LNCAP (cell line): ENCODE results near the gene FGF19.

Source experiments
- TF ChIP-seq, protein P1 (sequence below): fragments of 450-650 bp; IDR thresholded peaks from 2 replicates; pipeline ENCODE4 v1.5.1; 2017; ENCODE audit warnings: mild to moderate bottlenecking

FGF19 gene, protein sequence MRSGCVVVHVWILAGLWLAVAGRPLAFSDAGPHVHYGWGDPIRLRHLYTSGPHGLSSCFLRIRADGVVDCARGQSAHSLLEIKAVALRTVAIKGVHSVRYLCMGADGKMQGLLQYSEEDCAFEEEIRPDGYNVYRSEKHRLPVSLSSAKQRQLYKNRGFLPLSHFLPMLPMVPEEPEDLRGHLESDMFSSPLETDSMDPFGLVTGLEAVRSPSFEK

DNA sequence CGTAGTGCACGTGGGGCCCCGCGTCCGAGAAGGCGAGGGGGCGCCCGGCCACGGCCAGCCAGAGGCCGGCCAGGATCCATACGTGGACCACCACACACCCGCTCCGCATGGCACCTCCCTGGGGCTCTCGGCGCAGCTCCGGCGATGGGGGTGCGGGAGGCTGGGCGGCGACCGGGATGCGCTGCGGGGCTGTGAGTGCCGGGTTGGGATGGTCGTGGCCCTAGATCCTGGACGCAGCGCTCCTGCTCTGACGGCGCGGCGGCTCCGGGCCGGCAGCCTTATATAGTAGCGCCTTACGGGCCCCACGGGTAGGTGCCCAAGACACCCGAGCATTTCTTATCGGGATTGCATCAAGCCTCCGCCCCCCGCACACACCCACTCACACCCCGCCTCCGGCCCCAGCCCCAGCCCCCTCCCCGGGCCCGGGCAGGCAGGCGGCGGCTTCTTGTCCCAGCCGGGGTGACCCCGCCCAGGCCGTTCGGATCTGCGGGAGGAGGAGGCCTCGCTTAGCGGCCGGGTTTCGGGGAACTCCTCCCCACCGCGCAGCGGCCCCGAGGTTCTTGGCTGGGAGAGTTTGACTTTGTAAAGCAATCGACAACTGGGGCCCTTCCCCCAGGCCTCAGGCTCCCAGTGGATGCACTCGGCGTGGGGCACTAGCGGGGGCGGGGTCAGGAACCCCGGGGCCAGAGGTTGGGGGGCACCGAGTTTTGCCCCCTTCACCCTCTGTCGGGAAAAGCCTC is at the start of gene FGF19:
FGF19 (minus strand) TSS at position 255 of the 740 bp plus-strand sequence; CDS start at position 109, 146 bp downstream.
- TF ChIP-seq, protein P1, sequence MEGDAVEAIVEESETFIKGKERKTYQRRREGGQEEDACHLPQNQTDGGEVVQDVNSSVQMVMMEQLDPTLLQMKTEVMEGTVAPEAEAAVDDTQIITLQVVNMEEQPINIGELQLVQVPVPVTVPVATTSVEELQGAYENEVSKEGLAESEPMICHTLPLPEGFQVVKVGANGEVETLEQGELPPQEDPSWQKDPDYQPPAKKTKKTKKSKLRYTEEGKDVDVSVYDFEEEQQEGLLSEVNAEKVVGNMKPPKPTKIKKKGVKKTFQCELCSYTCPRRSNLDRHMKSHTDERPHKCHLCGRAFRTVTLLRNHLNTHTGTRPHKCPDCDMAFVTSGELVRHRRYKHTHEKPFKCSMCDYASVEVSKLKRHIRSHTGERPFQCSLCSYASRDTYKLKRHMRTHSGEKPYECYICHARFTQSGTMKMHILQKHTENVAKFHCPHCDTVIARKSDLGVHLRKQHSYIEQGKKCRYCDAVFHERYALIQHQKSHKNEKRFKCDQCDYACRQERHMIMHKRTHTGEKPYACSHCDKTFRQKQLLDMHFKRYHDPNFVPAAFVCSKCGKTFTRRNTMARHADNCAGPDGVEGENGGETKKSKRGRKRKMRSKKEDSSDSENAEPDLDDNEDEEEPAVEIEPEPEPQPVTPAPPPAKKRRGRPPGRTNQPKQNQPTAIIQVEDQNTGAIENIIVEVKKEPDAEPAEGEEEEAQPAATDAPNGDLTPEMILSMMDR: no peak

DNA sequence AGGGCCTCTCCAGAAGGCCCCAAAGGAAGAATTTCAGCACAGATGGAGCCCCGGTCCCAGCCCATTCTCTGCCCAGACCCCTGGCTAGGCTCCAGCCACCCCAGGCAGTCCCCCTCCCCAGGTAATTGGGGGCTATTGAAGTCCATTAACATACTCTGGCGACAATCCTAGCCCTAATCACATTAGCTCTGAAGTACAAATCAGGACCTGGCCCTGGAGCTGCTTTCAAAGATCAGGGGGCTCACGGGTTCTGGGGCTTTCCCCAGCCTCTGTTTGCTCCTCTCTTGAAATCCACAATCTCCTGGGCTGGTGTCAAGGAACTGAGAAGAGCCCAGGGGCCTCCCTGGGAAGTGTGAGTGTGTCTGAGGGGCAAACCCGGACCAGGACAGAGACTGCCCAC is 49.1 kb upstream of the FGF19 start:
- TF ChIP-seq, protein P1: no peak

DNA sequence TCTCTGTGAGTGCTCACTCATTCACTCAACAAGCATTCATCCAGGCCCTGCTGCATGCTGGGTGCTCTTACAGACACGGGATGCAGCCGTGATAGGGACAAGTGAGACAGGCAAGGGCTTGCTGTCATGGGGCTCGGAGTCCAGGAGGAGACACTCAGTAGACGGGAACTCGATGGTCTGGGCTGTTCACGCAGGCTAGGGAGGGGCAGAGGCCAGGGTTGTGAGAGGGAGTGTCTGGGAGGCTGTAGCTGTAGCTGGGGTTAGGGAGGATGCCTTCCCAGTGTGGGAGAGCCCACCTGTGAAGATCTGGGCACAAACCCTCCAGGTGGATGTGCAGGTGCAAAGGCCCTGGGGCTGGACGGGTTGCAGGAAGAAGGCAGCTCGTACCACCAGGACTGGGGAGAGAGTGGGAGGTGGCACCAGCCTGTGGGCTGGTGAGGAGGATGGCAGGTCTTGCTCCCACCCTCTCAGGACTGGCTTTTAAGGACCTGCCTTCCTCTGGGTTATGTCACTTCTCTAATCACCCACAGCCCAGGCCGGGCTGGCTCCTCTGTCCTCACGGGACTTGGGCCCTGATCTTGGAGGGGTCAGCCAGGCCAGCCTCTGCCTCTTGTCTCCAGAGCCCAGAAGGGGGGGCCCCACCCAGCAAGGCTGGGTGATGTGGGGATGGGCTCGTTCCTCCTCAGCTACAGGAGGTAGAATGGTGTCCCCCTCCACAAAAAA is 47.2 kb upstream of the FGF19 start:
- TF ChIP-seq, protein P1: no peak

DNA sequence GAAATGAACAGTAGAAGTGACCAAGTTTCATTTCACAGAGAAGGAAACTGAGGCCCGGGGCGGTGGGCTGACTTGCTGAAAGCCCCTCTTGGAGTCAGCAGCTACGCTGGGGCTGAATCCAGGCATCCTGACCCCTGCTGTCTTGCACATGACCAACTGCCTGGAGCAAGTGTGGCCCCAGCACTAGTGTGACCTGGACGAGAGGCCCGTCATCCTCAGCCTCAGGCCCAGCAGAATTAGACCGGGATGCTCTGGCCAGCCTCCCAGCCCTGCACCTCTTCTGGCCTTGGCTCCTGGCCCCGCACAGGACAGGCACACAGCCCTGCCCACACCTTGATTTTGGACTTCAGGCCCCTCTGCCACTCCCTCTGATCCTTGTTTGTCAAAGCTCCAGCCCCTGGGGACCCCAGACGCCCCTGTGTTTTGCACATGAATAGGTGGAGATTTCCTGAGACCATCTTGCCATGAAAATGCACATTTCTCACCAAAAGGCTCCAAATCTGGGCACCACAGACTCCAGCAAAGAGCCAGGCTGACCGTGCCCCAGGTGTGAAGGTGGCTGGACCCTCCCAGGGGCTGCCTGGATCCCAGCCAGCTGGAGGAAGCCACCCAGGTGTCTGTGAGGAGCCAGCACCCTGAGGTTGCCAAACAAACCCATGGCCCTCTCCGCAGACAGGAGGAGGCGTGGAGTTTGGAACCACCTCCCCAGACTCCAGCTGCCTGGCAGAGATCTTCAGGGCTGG is 46.5 kb upstream of the FGF19 start:
- TF ChIP-seq, protein P1: no peak

DNA sequence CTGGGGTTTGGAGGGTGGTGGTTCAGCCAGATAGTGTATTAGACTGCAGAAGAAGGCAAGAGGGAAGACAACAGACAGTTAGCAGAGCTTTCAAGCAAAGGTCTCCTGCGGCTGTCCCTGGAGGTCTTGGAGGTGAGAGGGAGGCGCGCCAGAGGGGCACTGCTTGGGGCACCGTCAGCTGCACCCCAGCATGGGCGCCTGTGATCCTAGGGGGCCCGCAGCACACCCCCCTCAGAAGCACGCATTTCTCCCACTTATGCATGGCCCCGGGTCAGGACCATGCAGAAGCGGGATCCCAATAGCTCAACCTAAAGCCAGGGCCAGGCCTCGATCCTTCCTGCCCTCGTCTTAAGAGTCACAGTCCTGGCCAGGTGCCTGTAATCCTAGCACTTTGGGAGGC is 44.8 kb upstream of the FGF19 start:
- TF ChIP-seq, protein P1: no peak

DNA sequence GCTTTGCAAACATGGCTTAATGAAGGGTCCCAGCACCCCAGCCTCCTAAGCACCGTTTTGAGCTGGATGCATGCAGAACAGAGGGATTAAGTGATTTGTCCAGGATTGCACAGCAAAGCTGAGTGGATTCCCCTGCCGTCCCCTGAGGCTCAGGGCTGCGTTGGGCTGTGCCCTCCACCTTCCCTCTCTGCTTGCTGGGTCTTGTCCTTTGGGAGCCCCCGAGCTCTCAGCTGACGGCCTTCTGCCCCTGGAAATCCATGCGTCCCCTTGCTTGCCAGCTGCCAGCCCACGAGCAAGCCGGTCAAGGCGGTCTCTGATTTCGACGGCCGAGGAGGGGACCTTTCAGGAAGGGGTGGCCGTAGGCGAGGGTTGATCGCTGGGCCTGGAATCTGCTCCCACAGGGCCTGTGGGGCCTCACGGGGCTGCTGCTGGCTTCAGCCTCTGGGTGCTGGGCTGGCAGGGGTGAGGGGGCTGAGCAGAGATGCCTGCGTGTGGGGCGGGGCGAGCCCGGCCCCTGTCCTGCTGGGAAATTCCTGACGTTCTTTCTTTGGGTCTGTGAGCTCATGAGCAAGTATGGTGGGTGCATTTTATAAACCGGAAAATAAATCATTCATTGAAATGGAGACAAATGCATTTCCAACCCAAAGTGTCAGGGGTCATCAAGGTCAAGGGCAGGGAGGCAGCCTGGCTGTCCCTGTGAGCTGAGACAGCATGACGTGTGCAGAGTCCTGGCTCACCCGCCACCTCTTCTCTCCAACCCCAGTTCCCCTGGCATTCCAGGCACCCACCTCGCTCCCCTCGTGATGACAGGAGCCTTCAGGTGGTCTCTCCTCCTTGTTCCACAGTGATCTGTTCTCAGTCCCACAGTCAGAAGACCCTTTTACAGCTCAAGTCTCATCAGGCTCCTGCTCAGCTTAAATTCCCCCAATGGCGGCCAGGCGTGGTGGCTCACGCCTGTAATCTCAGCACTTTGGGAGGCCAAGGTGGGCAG is 43.2 kb upstream of the FGF19 start:
- TF ChIP-seq, protein P1: no peak
